Ishikawa (cell line): ENCODE measurements around the gene CCNJL.

Experiments used
- CEBPB ChIP-seq: IDR thresholded peaks from 2 replicates; pipeline ENCODE4 v1.6.1; 2012
- CREB1 ChIP-seq: IDR thresholded peaks from 2 replicates; pipeline ENCODE4 v1.6.1; 2012; ENCODE audit warnings: low read depth
- EGR1 ChIP-seq: IDR thresholded peaks from 2 replicates; pipeline ENCODE4 v1.6.1; 2012
- EP300 ChIP-seq: IDR thresholded peaks from 2 replicates; pipeline ENCODE4 v1.6.1; 2012; ENCODE audit warnings: borderline replicate concordance
- FOXM1 ChIP-seq: IDR thresholded peaks from 2 replicates; pipeline ENCODE4 v1.6.1; 2012; ENCODE audit warnings: low read depth, borderline replicate concordance
- MAX ChIP-seq: IDR thresholded peaks from 2 replicates; pipeline ENCODE4 v1.6.1; 2012
- NFIC ChIP-seq: IDR thresholded peaks from 2 replicates; pipeline ENCODE4 v1.6.1; 2012
- RAD21 ChIP-seq: IDR thresholded peaks from 2 replicates; pipeline ENCODE4 v1.6.1; 2012; ENCODE audit warnings: low read depth
- REST ChIP-seq: IDR thresholded peaks from 2 replicates; pipeline ENCODE4 v1.6.1; 2012; ENCODE audit warnings: low read depth, mild to moderate bottlenecking
- TAF1 ChIP-seq: IDR thresholded peaks from 2 replicates; pipeline ENCODE4 v1.6.1; 2012; ENCODE audit warnings: low read depth, mild to moderate bottlenecking
- TCF12 ChIP-seq: IDR thresholded peaks from 2 replicates; pipeline ENCODE4 v1.6.1; 2012; ENCODE audit warnings: low read depth
- TEAD4 ChIP-seq: IDR thresholded peaks from 2 replicates; pipeline ENCODE4 v1.6.1; 2012
- USF1 ChIP-seq: IDR thresholded peaks from 2 replicates; pipeline ENCODE4 v1.6.1; 2012
- YY1 ChIP-seq: IDR thresholded peaks from 2 replicates; pipeline ENCODE4 v1.6.1; 2012; ENCODE audit warnings: low read depth
- ZBTB7A ChIP-seq: IDR thresholded peaks from 2 replicates; pipeline ENCODE4 v1.6.1; 2012; ENCODE audit warnings: low read depth

CCNJL gene

GRCh38 chr5:160312134-160312959 is at the start of gene CCNJL:
TSS of gene CCNJL (minus strand) at chr5:160312564. CDS start at chr5:160311923, 641 bp downstream.
- TF ChIP-seq FOXM1: no peak
- no peak for TF ChIP-seq CREB1
- 0 out of 2 replicates have a peak, but pooled peaks have one; percentile 11 for TF ChIP-seq RAD21
- TF ChIP-seq NFIC: peak; percentile 39; the same call in 1 of the 2 replicates
- TF ChIP-seq CEBPB: no peak
- TF ChIP-seq TAF1: peak; percentile 65
- no peak for TF ChIP-seq EP300
- peak; percentile 13; the same call in 1 of the 2 replicates for TF ChIP-seq TCF12
- no peak for TF ChIP-seq USF1
- no peak for TF ChIP-seq REST
- peak; percentile 12; the same call in 1 of the 2 replicates for TF ChIP-seq YY1
- peak; percentile 70 for TF ChIP-seq MAX
- peak; percentile 15 for TF ChIP-seq ZBTB7A
- TF ChIP-seq TEAD4: peak; percentile 15; the same call in 1 of the 2 replicates
- 0 out of 2 replicates have a peak, but pooled peaks have one; percentile 12 for TF ChIP-seq EGR1

GRCh38 chr5:160361624-160362228 is 49.4 kb upstream of the CCNJL start:
- TF ChIP-seq YY1 (no peak), TCF12 (no peak)

- TF ChIP-seq TCF12: no peak
- TF ChIP-seq REST: no peak
- no peak for TF ChIP-seq USF1
- no peak for TF ChIP-seq YY1
- TF ChIP-seq TAF1: no peak
- no peak for TF ChIP-seq NFIC
- TF ChIP-seq MAX: no peak
- TF ChIP-seq CEBPB: no peak
- no peak for TF ChIP-seq EGR1
- no peak for TF ChIP-seq CREB1
- TF ChIP-seq EP300: no peak
These were observed 47.9 kb upstream of the CCNJL start for GRCh38 chr5:160360310-160360709.

- TF ChIP-seq TAF1 (no peak), TEAD4 (no peak), FOXM1 (no peak), MAX (no peak), CREB1 (no peak), REST (no peak), YY1 (no peak)
These were observed 47.5 kb upstream of the CCNJL start for GRCh38 chr5:160359816-160360215.
